GM21390 (cell line): ENCODE measurements around the gene CCNE1.

Source experiments
- ATAC-seq: cut with Tn5 transposase; IDR thresholded peaks from one replicate; pipeline ENCODE4 v1.9.1; 2021; ENCODE audit not compliant: unreplicated experiment

CCNE1 gene

DNA sequence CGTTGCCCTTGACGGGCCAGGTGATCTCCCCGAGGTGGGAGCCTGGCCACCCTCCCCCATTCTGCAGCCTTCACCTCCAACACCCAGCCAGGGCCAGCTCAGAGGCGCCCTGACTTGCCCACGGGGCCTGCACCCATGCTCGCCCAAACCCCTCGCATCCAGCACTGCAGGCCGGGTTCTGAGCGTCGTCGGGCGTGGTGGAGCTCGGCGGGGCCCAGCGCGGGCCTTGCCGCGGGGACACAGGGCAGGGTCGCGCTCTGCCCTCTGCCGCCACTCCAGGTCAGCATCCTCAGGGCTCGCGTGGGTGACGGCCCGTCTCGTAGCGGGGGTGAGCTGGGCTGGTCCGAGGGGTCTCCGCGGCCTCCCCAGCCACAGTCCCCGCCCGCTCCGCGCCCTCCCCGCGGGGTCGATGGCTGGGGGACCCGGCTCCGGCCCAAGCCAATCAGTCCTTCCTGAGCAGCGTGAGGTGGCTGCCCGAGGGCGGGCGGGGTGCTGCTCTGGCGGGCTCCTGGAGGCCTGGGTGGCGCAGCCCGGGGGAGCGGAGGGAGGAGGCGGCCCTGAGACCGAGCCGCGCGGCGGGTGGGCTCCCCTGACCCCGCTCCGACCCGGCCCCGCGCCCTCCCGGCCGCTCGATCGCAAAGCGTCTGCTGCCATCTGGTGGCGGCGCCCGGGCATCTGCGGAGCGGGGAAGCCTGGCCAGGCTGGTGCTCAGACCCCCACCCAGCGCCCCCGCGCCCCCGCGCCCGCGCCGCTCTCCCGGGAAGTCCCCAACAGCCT lies 61.4 kb downstream of the CCNE1 start:
- peak; percentile 75 for ATAC-seq
